ENCODE data around the gene VPS13D. TPM values are rescaled to one million over a fixed set of nuclear protein-coding genes. Genes with fewer than 3 reads are reported as not detected.

Gene VPS13D
- total and polyA plus RNA-seq, 2 of the 4 experiments (the other 2 are of a cell fraction): 9.0 to 16.3 TPM

GRCh38 chr1:12513181-12513580 is 283.4 kb downstream of the VPS13D start:
- ATAC-seq (ENCODE audit: low read depth) (no peak), DNase-seq (no peak)
- H3K4me3 ChIP-seq (ENCODE audit: insufficient read depth, low read depth, low read length): no peak overlapping the region
- H2AFZ ChIP-seq (replicated peaks; ENCODE audit: low read length, poor library complexity): no peak overlapping the region
- H3K4me1 ChIP-seq (ENCODE audit: control insufficient read depth, insufficient read depth, low read length): peaks cover 14% of the 10 kb centered on the region
- no peak overlapping the region for H3K56ac ChIP-seq (ENCODE audit: extremely low read depth, insufficient read depth, low read length)
- no peaks in the 10 kb centered on the region for H3K9me3 ChIP-seq (ENCODE audit: control insufficient read depth, insufficient read depth, low read length)
- H3K27me3 ChIP-seq (ENCODE audit: control insufficient read depth, insufficient read depth, low read length): no peaks in the 10 kb centered on the region
- no peak overlapping the region for H3K4me2 ChIP-seq (ENCODE audit: low read depth, low read length)
- peaks cover 13% of the 10 kb centered on the region for H3K9me1 ChIP-seq (ENCODE audit: insufficient read depth, low read length)
- no peak overlapping the region for H3K27ac ChIP-seq (ENCODE audit: insufficient read depth, low read length)
- H3K79me1 ChIP-seq (ENCODE audit: low read depth in 1 of 2, low read length in 2 of 2): no peaks in the 10 kb centered on the region
- no peak overlapping the region for H2AK5ac ChIP-seq (ENCODE audit: low read depth, low read length)
- H2BK120ac ChIP-seq (ENCODE audit: low read depth, low read length): no peak overlapping the region
- POLR2A ChIA-PET (ENCODE audit: unreplicated experiment): no interaction called here
- no peak overlapping the region for H3K18ac ChIP-seq (ENCODE audit: low read depth, low read length)
- TF ChIP-seq, protein P1, sequence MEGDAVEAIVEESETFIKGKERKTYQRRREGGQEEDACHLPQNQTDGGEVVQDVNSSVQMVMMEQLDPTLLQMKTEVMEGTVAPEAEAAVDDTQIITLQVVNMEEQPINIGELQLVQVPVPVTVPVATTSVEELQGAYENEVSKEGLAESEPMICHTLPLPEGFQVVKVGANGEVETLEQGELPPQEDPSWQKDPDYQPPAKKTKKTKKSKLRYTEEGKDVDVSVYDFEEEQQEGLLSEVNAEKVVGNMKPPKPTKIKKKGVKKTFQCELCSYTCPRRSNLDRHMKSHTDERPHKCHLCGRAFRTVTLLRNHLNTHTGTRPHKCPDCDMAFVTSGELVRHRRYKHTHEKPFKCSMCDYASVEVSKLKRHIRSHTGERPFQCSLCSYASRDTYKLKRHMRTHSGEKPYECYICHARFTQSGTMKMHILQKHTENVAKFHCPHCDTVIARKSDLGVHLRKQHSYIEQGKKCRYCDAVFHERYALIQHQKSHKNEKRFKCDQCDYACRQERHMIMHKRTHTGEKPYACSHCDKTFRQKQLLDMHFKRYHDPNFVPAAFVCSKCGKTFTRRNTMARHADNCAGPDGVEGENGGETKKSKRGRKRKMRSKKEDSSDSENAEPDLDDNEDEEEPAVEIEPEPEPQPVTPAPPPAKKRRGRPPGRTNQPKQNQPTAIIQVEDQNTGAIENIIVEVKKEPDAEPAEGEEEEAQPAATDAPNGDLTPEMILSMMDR (conservative IDR thresholded peaks at IDR 0.05; ENCODE audit: low read depth, low read length): no peak
- TF ChIP-seq POLR2A (IDR thresholded peaks at IDR 0.05; ENCODE audit: low read depth, low read length) (no peak), CEBPB (IDR thresholded peaks at IDR 0.05; ENCODE audit: low read depth, low read length) (no peak), RFX5 (IDR thresholded peaks at IDR 0.05; ENCODE audit: low read depth, low read length) (no peak), CHD1 (IDR thresholded peaks at IDR 0.05; ENCODE audit: low read depth, low read length) (no peak), RCOR1 (IDR thresholded peaks at IDR 0.05; ENCODE audit: insufficient replicate concordance, low read length) (no peak), SMC3 (IDR thresholded peaks at IDR 0.05; ENCODE audit: low read depth, low read length) (no peak), MAFK (IDR thresholded peaks at IDR 0.05; ENCODE audit: low read depth, low read length) (no peak)
- no peak overlapping the region for H3K4ac ChIP-seq (ENCODE audit: low read depth, low read length)
- peak overlapping the region; percentile 36; the same call in 1 of the 2 replicates for H2BK20ac ChIP-seq (ENCODE audit: low read depth, low read length)
- no peak overlapping the region for H3K9ac ChIP-seq (ENCODE audit: low read depth, low read length)
- no peak overlapping the region for H4K91ac ChIP-seq (ENCODE audit: insufficient read depth, low read depth, low read length)
- H2AK9ac ChIP-seq (replicated peaks; ENCODE audit: low read depth, low read length, poor library complexity): no peak overlapping the region
- CTCF ChIA-PET: no interaction called here
- no peak overlapping the region for H2BK5ac ChIP-seq (ENCODE audit: low read depth, low read length, poor library complexity, severe bottlenecking)
- no TSS peak for BruUV-seq (replicated peaks)
- intact Hi-C loops (cut with micrococcal nuclease): no loop called here
- WGBS, 2 experiments (ENCODE audit: extremely low coverage in 2 of 2, insufficient read length in 1 of 2): 98% methylated on average over 8 of the region's 10 CpGs; no CpG with 5 or more reads in 1 of the 2 experiments
- H3K14ac ChIP-seq (replicated peaks; ENCODE audit: low read depth, low read length): no peak overlapping the region
- no peaks in the 10 kb centered on the region for H4K20me1 ChIP-seq (ENCODE audit: insufficient read depth, low read length)
- dilution Hi-C loops (cut with HindIII; ENCODE audit: low sequenced_read_pairs, unreplicated experiment): no loop called here
- in situ Hi-C loops (cut with MboI; ENCODE audit: low sequenced_read_pairs): no loop called here
- peaks cover under 1% of the 10 kb centered on the region; the same call in 1 of the 2 replicates for H3K36me3 ChIP-seq (ENCODE audit: control insufficient read depth, insufficient read depth, low read length)
- H2BK15ac ChIP-seq (ENCODE audit: low read depth, low read length): no peak overlapping the region
- H3K23ac ChIP-seq (ENCODE audit: low read depth, low read length): no peak overlapping the region
- no peak overlapping the region for H4K8ac ChIP-seq (ENCODE audit: low read depth in 2 of 2, low read length in 2 of 2)
- no peak overlapping the region for H4K5ac ChIP-seq (ENCODE audit: low read depth, low read length)
